Retina (tissue), 1 donor: ENCODE data around the gene UNKL.

Experiments
- DNase-seq: peaks from one replicate; pipeline ENCODE4 v3.0.0-alpha.2; 2016

UNKL gene

GRCh38 chr16:1414532-1415260 lies at the start of gene UNKL:
Gene UNKL (minus strand): TSS chr16:1414704. CDS start chr16:1414691, 13 bp downstream.
- DNase-seq = peak; percentile 68

- no peak for DNase-seq
Observed at GRCh38 chr16:1461146-1461545, 46.6 kb upstream of the UNKL start.

GRCh38 chr16:1460602-1461138 lies 46.2 kb upstream of the UNKL start:
- DNase-seq = no peak

- no peak for DNase-seq
Observed at GRCh38 chr16:1459967-1460366, 45.5 kb upstream of the UNKL start.

- no peak for DNase-seq
Observed at GRCh38 chr16:1458977-1459341, 44.5 kb upstream of the UNKL start.

GRCh38 chr16:1458336-1458976 lies 44.0 kb upstream of the UNKL start:
- DNase-seq = no peak

GRCh38 chr16:1457489-1458245 lies 43.2 kb upstream of the UNKL start:
- DNase-seq = no peak

- no peak for DNase-seq
Observed at GRCh38 chr16:1456951-1457350, 42.4 kb upstream of the UNKL start.

GRCh38 chr16:1455190-1456171 lies 41.0 kb upstream of the UNKL start:
- no peak for DNase-seq

GRCh38 chr16:1454561-1454960 lies 40.1 kb upstream of the UNKL start:
- DNase-seq = no peak

GRCh38 chr16:1453316-1453715 lies 38.8 kb upstream of the UNKL start:
- no peak for DNase-seq

GRCh38 chr16:1452530-1452929 lies 38.0 kb upstream of the UNKL start:
- DNase-seq = no peak

- DNase-seq = no peak
Observed at GRCh38 chr16:1451702-1452392, 37.3 kb upstream of the UNKL start.

- no peak for DNase-seq
Observed at GRCh38 chr16:1450841-1451240, 36.3 kb upstream of the UNKL start.

- DNase-seq = no peak
Observed at GRCh38 chr16:1450218-1450617, 35.7 kb upstream of the UNKL start.

- no peak for DNase-seq
Observed at GRCh38 chr16:1449201-1449788, 34.8 kb upstream of the UNKL start.

GRCh38 chr16:1448536-1449116 lies 34.1 kb upstream of the UNKL start:
- no peak for DNase-seq

GRCh38 chr16:1447965-1448364 lies 33.5 kb upstream of the UNKL start:
- no peak for DNase-seq

GRCh38 chr16:1446296-1447080 lies 32.0 kb upstream of the UNKL start:
- DNase-seq = no peak
